GM12878 (cell line): ENCODE results near the gene TMEM131L. TPM values are rescaled to one million over a fixed set of nuclear protein-coding genes. Genes with fewer than 3 reads are reported as not detected.
A peak's percentile ranks its signal among the peaks of the same experiment; 100 is the strongest.

Experiments used
- ATAC-seq: fragments of 200-7000 bp; cut with Tn5 transposase; 3 replicates; pipeline ENCODE4 v1.9.1; 2020; ENCODE audit warnings: mild to moderate bottlenecking, moderate library complexity
- BruUV-seq: library from RNA; stranded (reverse); fragments of 400-500 nt; replicated peaks from 2 replicates; lab custom pipeline; 2021; lab: Mats Ljungman, UMichigan
- CTCF ChIA-PET: fragments of 300-600 bp; sonication (Branson Sonifier 250); formaldehyde crosslinking; extraction: SDS; loops from one replicate; lab custom pipeline; 2021; ENCODE audit warnings: inconsistent platforms; lab: Yijun Ruan, JAX
- POLR2A ChIA-PET: fragments of 350-600 bp; formaldehyde crosslinking; extraction: SDS; loops from one replicate; lab custom pipeline; 2021; ENCODE audit warnings: inconsistent platforms; lab: Charles Lee
- RAD21 ChIA-PET: fragments of 300-600 bp; sonication (Branson Sonifier 250); formaldehyde crosslinking; loops from one replicate; lab custom pipeline; 2023; ENCODE audit warnings: antibody characterized with exemption; ENCODE audit not compliant: unreplicated experiment; lab: Charles Lee
- SMC1A ChIA-PET: fragments of 300-600 bp; sonication (Branson Sonifier 250); formaldehyde crosslinking; loops from one replicate; lab custom pipeline; 2023; ENCODE audit not compliant: unreplicated experiment, uncharacterized antibody; lab: Charles Lee
- DNase-seq: peaks from one replicate; pipeline ENCODE4 v3.0.0-alpha.2; 2011; ENCODE audit warnings: low read depth, low spot score
- FAIRE-seq: peaks from 3 replicates; lab custom pipeline; 2011; peaks lifted over from hg19 to GRCh38; lab: Jason Lieb, UNC
- H2AFZ ChIP-seq: 2 replicates; pipeline ENCODE4 v1.6.0; 2011; ENCODE audit warnings: low read depth, low read length, control low read depth; ENCODE audit not compliant: control insufficient read depth
- H3K27ac ChIP-seq: 2 replicates; pipeline ENCODE4 v1.5.1; 2011; ENCODE audit warnings: control low read depth; ENCODE audit not compliant: control insufficient read depth, insufficient read depth
- H3K27me3 ChIP-seq, 2 experiments: replicated peaks in 1 of 2; 2 replicates each; pipeline versions ENCODE4 v1.6.0 to v1.6.1; 2011; ENCODE audit warnings: low read length in 1 of 2; ENCODE audit not compliant: control insufficient read depth in 2 of 2, insufficient read depth in 2 of 2
- H3K36me3 ChIP-seq, 2 experiments: 2 replicates each; pipeline ENCODE4 v1.5.1; 2011; ENCODE audit warnings: low read length in 1 of 2; ENCODE audit not compliant: control insufficient read depth in 2 of 2, insufficient read depth in 2 of 2
- H3K4me1 ChIP-seq: 2 replicates; pipeline ENCODE4 v1.6.1; 2011; ENCODE audit warnings: mild to moderate bottlenecking, low read length, moderate library complexity, mixed read lengths; ENCODE audit not compliant: control insufficient read depth, insufficient read depth
- H3K4me2 ChIP-seq: 2 replicates; pipeline ENCODE4 v1.6.0; 2011; ENCODE audit warnings: control low read depth; ENCODE audit not compliant: control insufficient read depth, insufficient read depth
- H3K4me3 ChIP-seq: fragments of 200-600 bp; sonication (generic); 2 replicates; pipeline ENCODE4 v1.5.1; 2016
- H3K79me2 ChIP-seq: 2 replicates; pipeline ENCODE4 v1.6.0; 2011; ENCODE audit warnings: low read length; ENCODE audit not compliant: control insufficient read depth, insufficient read depth
- H3K9ac ChIP-seq: 2 replicates; pipeline ENCODE4 v1.8.0; 2011; ENCODE audit warnings: low read length, control low read depth, mixed read lengths; ENCODE audit not compliant: control insufficient read depth, insufficient read depth
- H3K9me3 ChIP-seq: replicated peaks from 3 replicates; pipeline ENCODE4 v1.5.1; 2011; ENCODE audit warnings: mild to moderate bottlenecking, low read length; ENCODE audit not compliant: control insufficient read depth, insufficient read depth
- H4K20me1 ChIP-seq: 2 replicates; pipeline ENCODE4 v1.6.0; 2011; ENCODE audit not compliant: control insufficient read depth, insufficient read depth
- ASH2L ChIP-seq: fragments of 300-600, 200-600 bp; sonication (generic); IDR thresholded peaks from 2 replicates; pipeline ENCODE4 v1.6.1; 2017; ENCODE audit warnings: low read depth, mild to moderate bottlenecking, borderline replicate concordance
- BHLHE40 ChIP-seq, 2 experiments: fragments of 450-650 bp in 1 of 2; IDR thresholded peaks; 2 replicates each; pipeline ENCODE4 v1.6.1; 2011 to 2017; ENCODE audit warnings: low read depth in 2 of 2, borderline replicate concordance in 1 of 2, improper control_type of control experiment in 1 of 2, low read length in 1 of 2, mild to moderate bottlenecking in 1 of 2
- HCFC1 ChIP-seq: fragments of 150-350 bp; IDR thresholded peaks from 2 replicates; pipeline ENCODE4 v1.6.1; 2014; ENCODE audit warnings: low read length
- MEF2B ChIP-seq: fragments of 450-650 bp; IDR thresholded peaks from 2 replicates; pipeline ENCODE4 v1.6.1; 2018; ENCODE audit warnings: mild to moderate bottlenecking, moderate library complexity; ENCODE audit not compliant: partially characterized antibody, poor library complexity, severe bottlenecking
- REST ChIP-seq: IDR thresholded peaks from 2 replicates; pipeline ENCODE4 v1.6.1; 2012; ENCODE audit warnings: mild to moderate bottlenecking, low read depth, low read length
- SRF ChIP-seq, 2 experiments: IDR thresholded peaks; 2 replicates each; pipeline ENCODE4 v1.6.1; 2011; ENCODE audit warnings: low read depth in 2 of 2, low read length in 2 of 2, mild to moderate bottlenecking in 1 of 2, moderate library complexity in 1 of 2
- ZBED1 ChIP-seq: IDR thresholded peaks from 2 replicates; pipeline ENCODE4 v1.6.1; 2016; ENCODE audit warnings: borderline replicate concordance
- WGBS: methylation state at CpG from one replicate; pipeline ENCODE4 v1.1.6; 2016; ENCODE audit warnings: low lambda C conversion rate; ENCODE audit not compliant: insufficient replicate concordance, insufficient coverage; ENCODE audit errors: missing lambda C conversion rate; 5-methylcytosine and 5-hydroxymethylcytosine counted together
- in situ Hi-C: fragments of 300-500 bp; cut with MboI; formaldehyde crosslinking; loops from 9 replicates; pipeline ENCODE4 v1.14.3; 2018; ENCODE audit warnings: mixed read lengths
- intact Hi-C: fragments of 100-400 bp; cut with micrococcal nuclease; formaldehyde crosslinking; loops from one replicate; pipeline ENCODE4 v1.14.2; 2022; ENCODE audit not compliant: unreplicated experiment
- polyA plus RNA-seq, 11 experiments: library from polyadenylated mRNA; depleted of rRNA in 4 of 11; unstranded in 6 of 11; stranded (reverse) in 5 of 11; fragments of >200 nt; fragmentation: Nextera tagmentation in 4 of 11; fragmentation: Illumina TruSeq in 1 of 11; extraction: Ambion mirVana in 4 of 11; extraction: Trizol in 1 of 11; gene quantifications; 1 replicate in 1 of 11; 2 replicates in 10 of 11; pipeline versions ENCODE4 v1.2.1 to v1.2.3, GENCODE V29; 2011 to 2016; ENCODE audit warnings: inconsistent platforms in 2 of 11, missing spikeins in 2 of 11, low read depth in 1 of 11
- total RNA-seq, 4 experiments: library from RNA; depleted of rRNA in 3 of 4; stranded (reverse); fragments of >200 nt in 3 of 4; fragmentation: Illumina TruSeq in 1 of 4; extraction: Trizol in 1 of 4; gene quantifications; 2 replicates each; pipeline versions ENCODE4 v1.2.1 to v1.2.3, GENCODE V29; 2013 to 2021

The TMEM131L gene
- total and polyA plus RNA-seq, 10 of the 15 experiments (the other 5 are each of a cell fraction or from before 2014, with no cell fraction given): 8.5 to 101 (median 74.4) TPM

GRCh38 chr4:153684182-153684970 is 218.2 kb downstream of the TMEM131L start, which contains the start of gene TLR2:
TLR2 (plus strand) TSS chr4:153684280; CDS start chr4:153702908, 18,628 bp downstream.
- no peak for TF ChIP-seq ZBED1
- TF ChIP-seq HCFC1: no peak
- peak; percentile 12 for TF ChIP-seq MEF2B
- TF ChIP-seq SRF (IDR thresholded peaks at IDR 0.05; ENCODE audit: low read depth in 2 of 2, low read length in 2 of 2): no peak
- peak in 1 of 2 experiments; percentile 95; a peak in 3 of 4 replicates for TF ChIP-seq BHLHE40 (IDR thresholded peaks at IDR 0.05; ENCODE audit: borderline replicate concordance in 1 of 2, low read depth in 2 of 2, low read length in 1 of 2)
- no peak for TF ChIP-seq REST
- no peak for TF ChIP-seq ASH2L

More at GRCh38 chr4:153684182-153684970, 218.2 kb downstream of the TMEM131L start, which contains the start of gene TLR2:
- Histone ChIP-seq H2AFZ (peak within 1 kb of the TSS; percentile 67), H3K4me3 (peak within 1 kb of the TSS; percentile 65), H3K4me1 (peaks cover 6% of the 10 kb centered on the region; the same call in 1 of the 2 replicates), H3K79me2 (no peaks in the 10 kb centered on the region), H4K20me1 (no peaks in the 10 kb centered on the region; the same call in 1 of the 2 replicates), H3K4me2 (peak within 1 kb of the TSS; percentile 79), H3K9me3 (peaks cover 11% of the 10 kb centered on the region), H3K9ac (no peak within 1 kb of the TSS), H3K36me3 (no peaks in the 10 kb centered on the region), H3K27me3 (peaks cover 6 to 26% of the 10 kb centered on the region in 2 experiments), H3K27ac (no peak within 1 kb of the TSS)
- POLR2A ChIA-PET: interaction anchor here (0.6 kb wide), 1 partner anchor 51 kb away, joined by 4 read pairs; no protein-coding TSS in a partner anchor
- RAD21 ChIA-PET: no interaction called here
- ATAC-seq (peak; percentile 95), DNase-seq (no peak), FAIRE-seq (no peak)
- SMC1A ChIA-PET: no interaction called here
- intact Hi-C loops (no loop called here), in situ Hi-C loops (no loop called here)
- no TSS peak for BruUV-seq
- CTCF ChIA-PET: no interaction called here
- 5% methylated on average over 42 of the region's 75 CpGs for WGBS
